ENCODE data around the gene ATXN7.

DNA sequence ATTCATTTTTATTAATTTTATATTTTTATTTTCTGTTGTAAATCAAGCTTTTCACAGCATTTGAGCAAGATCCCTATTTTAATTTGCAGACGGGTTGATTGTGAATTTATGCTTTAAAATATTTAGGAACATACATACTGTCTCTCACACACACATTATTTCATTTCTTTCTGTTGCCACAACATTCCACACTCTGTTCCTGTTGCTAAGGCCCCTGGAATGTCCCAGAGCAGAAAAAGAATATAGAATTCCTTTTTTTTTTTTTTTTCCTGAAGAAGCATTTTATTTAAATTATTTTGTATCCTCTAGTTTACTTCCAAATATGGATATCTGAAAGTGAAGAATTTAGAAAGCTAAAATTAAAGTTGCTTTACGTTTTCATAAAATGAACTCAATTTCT is 85.3 kb downstream of the ATXN7 start:
- TF ChIP-seq, protein P1, sequence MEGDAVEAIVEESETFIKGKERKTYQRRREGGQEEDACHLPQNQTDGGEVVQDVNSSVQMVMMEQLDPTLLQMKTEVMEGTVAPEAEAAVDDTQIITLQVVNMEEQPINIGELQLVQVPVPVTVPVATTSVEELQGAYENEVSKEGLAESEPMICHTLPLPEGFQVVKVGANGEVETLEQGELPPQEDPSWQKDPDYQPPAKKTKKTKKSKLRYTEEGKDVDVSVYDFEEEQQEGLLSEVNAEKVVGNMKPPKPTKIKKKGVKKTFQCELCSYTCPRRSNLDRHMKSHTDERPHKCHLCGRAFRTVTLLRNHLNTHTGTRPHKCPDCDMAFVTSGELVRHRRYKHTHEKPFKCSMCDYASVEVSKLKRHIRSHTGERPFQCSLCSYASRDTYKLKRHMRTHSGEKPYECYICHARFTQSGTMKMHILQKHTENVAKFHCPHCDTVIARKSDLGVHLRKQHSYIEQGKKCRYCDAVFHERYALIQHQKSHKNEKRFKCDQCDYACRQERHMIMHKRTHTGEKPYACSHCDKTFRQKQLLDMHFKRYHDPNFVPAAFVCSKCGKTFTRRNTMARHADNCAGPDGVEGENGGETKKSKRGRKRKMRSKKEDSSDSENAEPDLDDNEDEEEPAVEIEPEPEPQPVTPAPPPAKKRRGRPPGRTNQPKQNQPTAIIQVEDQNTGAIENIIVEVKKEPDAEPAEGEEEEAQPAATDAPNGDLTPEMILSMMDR (conservative IDR thresholded peaks at IDR 0.05 in 1 of 2, IDR thresholded peaks at IDR 0.05 in 1 of 2; ENCODE audit: extremely low read depth in 1 of 2, insufficient read depth in 1 of 2, low read depth in 1 of 2, low read length in 2 of 2) = no peak
- no peak for TF ChIP-seq EZH2 (IDR thresholded peaks at IDR 0.05; ENCODE audit: borderline replicate concordance, low read length)

Measured in mammary epithelial cell (primary cell).